ENCODE results near the gene CD244.

- no peak for TF ChIP-seq EP300 (IDR thresholded peaks at IDR 0.05; ENCODE audit: borderline replicate concordance)
- no peak for TF ChIP-seq EGR1 (IDR thresholded peaks at IDR 0.05)
- no peak for TF ChIP-seq TAF1 (IDR thresholded peaks at IDR 0.05; ENCODE audit: low read depth)
- no peak for TF ChIP-seq ZBTB7A (IDR thresholded peaks at IDR 0.05; ENCODE audit: low read depth)
Observed at GRCh38 chr1:160865337-160865736, 2.6 kb upstream of the CD244 start.
